Measurements from ENCODE around the gene RAB3D.

DNA sequence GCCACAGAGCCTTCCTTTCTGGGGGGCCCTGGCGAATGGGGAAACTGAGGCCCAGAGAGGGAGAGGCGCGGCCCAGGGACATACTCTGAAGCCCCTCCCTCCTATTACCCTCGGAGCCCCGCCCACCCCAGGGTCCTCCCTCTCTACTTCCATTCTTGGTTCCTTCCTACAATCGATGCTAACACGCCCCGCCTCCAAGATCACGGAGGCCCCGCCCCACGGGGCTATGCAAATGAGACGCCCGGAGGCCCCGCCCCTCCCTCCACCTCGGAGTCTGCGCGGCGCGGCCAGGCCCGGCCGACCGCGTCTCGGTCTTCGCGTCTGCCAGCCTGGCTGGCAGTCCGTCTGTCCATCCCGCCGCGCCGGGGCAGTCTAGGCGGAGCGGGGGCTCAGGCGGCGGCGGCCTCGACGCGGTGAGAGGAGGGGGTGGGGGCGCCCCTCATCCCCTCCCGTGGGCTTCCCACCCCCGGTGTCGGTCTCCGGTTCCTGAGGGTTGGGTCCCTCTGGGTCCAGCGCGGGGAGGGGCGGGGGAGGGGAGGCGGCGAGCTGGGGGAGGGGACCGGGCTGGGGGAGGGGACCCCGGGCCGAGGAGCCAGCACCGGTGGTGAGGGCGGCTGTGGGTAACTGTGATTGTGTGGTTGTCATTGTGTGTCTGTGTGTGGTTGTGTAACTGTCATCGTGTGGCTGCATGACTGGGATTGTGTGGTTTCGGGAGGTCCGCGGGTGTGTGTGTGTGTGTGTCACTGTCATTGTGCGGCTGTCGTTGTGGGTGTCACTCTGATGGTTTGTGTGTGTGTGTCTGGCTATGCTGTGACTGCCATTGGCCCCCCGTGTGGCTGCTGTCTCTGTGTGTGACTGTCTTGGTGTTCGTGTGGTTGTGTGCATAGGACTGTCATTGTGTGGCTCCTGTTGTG lies 16.0 kb upstream of the RAB3D start, which contains the start of gene PLPPR2:
- no peak for TF ChIP-seq EZH2phosphoT487 (IDR thresholded peaks at IDR 0.05; ENCODE audit: insufficient read depth, low read depth)
- no peak for TF ChIP-seq EZH2 (IDR thresholded peaks at IDR 0.05; ENCODE audit: insufficient read depth, poor library complexity, severe bottlenecking)
